Fibroblast of mammary gland (primary cell): ENCODE results near the gene ELOA2.

Experiments used
- DNase-seq: peaks from one replicate; pipeline ENCODE4 v3.0.0-alpha.2; 2010; ENCODE audit warnings: low read depth
- H3K4me3 ChIP-seq: 2 replicates; pipeline ENCODE4 v1.5.1; 2011; ENCODE audit warnings: low read depth, mild to moderate bottlenecking, low read length, moderate library complexity; ENCODE audit not compliant: control insufficient read depth
- TF ChIP-seq, protein P1 (sequence below): conservative IDR thresholded peaks from 2 replicates; pipeline ENCODE4 v1.5.1; 2011; ENCODE audit warnings: low read depth, low read length, inconsistent platforms; ENCODE audit not compliant: control insufficient read depth, insufficient read depth

The ELOA2 gene

GRCh38 chr18:47063096-47063495, 27.7 kb upstream of the ELOA2 start:
- TF ChIP-seq, protein P1, sequence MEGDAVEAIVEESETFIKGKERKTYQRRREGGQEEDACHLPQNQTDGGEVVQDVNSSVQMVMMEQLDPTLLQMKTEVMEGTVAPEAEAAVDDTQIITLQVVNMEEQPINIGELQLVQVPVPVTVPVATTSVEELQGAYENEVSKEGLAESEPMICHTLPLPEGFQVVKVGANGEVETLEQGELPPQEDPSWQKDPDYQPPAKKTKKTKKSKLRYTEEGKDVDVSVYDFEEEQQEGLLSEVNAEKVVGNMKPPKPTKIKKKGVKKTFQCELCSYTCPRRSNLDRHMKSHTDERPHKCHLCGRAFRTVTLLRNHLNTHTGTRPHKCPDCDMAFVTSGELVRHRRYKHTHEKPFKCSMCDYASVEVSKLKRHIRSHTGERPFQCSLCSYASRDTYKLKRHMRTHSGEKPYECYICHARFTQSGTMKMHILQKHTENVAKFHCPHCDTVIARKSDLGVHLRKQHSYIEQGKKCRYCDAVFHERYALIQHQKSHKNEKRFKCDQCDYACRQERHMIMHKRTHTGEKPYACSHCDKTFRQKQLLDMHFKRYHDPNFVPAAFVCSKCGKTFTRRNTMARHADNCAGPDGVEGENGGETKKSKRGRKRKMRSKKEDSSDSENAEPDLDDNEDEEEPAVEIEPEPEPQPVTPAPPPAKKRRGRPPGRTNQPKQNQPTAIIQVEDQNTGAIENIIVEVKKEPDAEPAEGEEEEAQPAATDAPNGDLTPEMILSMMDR, result no peak
- H3K4me3 ChIP-seq, result no peak overlapping the region

DNA sequence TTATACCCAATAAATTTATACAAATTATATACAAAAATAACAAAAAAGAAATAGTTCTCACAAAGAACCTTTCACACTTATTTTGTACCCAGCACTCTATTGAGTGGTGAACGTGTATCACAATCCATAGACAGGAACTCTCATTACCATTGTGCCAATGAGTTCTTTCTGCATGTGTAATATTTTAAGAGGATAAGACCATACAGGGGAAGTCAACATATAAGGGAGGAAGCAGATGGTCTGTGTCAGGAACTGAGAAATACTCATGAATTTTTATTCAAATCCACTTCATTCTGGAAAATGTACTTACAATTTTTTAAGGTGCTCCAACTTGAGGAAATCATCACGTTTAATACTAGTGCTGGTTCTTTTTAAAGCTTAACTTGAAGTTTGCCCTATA, 27.1 kb upstream of the ELOA2 start:
- TF ChIP-seq, protein P1, result no peak
- no peak overlapping the region for H3K4me3 ChIP-seq
- DNase-seq, result no peak

More at GRCh38 chr18:47063096-47063495, 27.7 kb upstream of the ELOA2 start:
- no peak for DNase-seq

GRCh38 chr18:47054369-47054768, 18.9 kb upstream of the ELOA2 start:
- no peak for DNase-seq
- H3K4me3 ChIP-seq, result no peak overlapping the region
- TF ChIP-seq, protein P1, result no peak

- TF ChIP-seq, protein P1, result peak; percentile 81
- H3K4me3 ChIP-seq, result no peak overlapping the region
- DNase-seq, result peak; percentile 68
These were observed 15.0 kb upstream of the ELOA2 start for GRCh38 chr18:47050468-47050867.

DNA sequence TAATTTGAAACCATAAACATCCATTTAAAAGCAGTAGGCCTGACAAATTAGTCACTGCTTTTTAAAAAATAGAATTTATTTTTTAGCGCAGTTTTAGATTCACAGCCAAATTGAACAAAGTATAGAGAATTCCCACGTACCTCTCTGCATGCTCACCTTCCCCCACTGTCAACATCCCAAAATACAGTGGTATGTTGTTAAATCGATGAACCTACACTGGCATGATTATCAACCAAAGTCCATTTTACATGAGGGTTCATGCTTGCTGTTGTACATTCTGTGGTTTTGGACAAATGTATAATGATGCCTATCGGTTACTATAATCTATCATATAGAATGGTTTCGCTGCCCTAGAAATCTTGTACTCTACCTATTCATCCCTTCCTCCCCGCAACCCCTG, 5.6 kb upstream of the ELOA2 start:
- no peak overlapping the region for H3K4me3 ChIP-seq
- DNase-seq, result no peak
- TF ChIP-seq, protein P1, result no peak

GRCh38 chr18:47036927-47037578, 1.6 kb upstream of the ELOA2 start:
- TF ChIP-seq, protein P1, result no peak
- no peak overlapping the region for H3K4me3 ChIP-seq
- DNase-seq, result no peak
